GM13977 (cell line): ENCODE results near the gene HS6ST1.

ENCODE experiments used
- DNase-seq: peaks from one replicate; pipeline ENCODE4 v3.0.0; 2012; ENCODE audit warnings: low spot score
- CTCF ChIP-seq: IDR thresholded peaks from 2 replicates; pipeline ENCODE4 v1.5.1; 2012; ENCODE audit warnings: mild to moderate bottlenecking, control low read depth; ENCODE audit not compliant: insufficient read depth; ENCODE audit errors: extremely low read depth, missing control alignments
- in situ Hi-C: fragments of 300-500 bp; cut with MboI; formaldehyde crosslinking; loops from one replicate; pipeline ENCODE4 v1.12.0; 2022; ENCODE audit warnings: low sequenced_read_pairs, low pct_unique_long_range_greater_than_20kb, mixed read lengths, inconsistent platforms; ENCODE audit not compliant: unreplicated experiment

The HS6ST1 gene

GRCh38 chr2:128302744-128303067 lies 16.0 kb downstream of the HS6ST1 start:
- in situ Hi-C loops = no loop called here
- TF ChIP-seq CTCF = no peak
- no peak for DNase-seq

GRCh38 chr2:128302011-128302743 lies 16.5 kb downstream of the HS6ST1 start:
- in situ Hi-C loops = no loop called here
- TF ChIP-seq CTCF = no peak
- no peak for DNase-seq

GRCh38 chr2:128301501-128301966 lies 17.1 kb downstream of the HS6ST1 start:
- DNase-seq = no peak
- TF ChIP-seq CTCF = no peak
- in situ Hi-C loops = no loop called here

- DNase-seq = no peak
- no peak for TF ChIP-seq CTCF
- in situ Hi-C loops = no loop called here
Observed at GRCh38 chr2:128301021-128301420, 17.6 kb downstream of the HS6ST1 start.

- DNase-seq = no peak
- in situ Hi-C loops = no loop called here
- TF ChIP-seq CTCF = no peak
Observed at GRCh38 chr2:128300151-128301020, 18.3 kb downstream of the HS6ST1 start.

- DNase-seq = no peak
- TF ChIP-seq CTCF = no peak
- in situ Hi-C loops = no loop called here
Observed at GRCh38 chr2:128299628-128300027, 19.0 kb downstream of the HS6ST1 start.
